ENCODE measurements around the gene NEMF.
"Not testable (repeated sequence)": the region's sequence is repeated elsewhere in the genome, so short reads cannot be mapped to it uniquely, and the experiment has no call there.

NEMF gene

DNA sequence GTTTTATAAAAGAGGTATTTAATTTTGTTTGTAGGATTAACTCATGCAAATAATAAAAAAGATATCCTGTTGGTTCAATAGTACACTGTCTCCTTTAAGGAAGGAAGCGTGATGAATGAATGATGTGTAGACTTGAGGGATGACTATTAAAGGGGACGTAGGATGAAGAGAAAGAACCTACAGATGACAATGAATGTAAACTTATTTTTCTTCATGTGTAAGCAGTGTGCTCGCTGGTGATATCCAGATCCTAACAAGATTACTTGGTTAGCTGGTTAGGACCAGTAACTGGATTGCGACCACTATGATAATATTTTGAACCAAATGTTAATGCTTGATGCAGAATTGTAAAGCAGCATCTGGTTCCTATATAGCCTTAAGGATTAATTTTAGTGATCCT, 42.9 kb upstream of the NEMF start:
- no peak for DNase-seq (ENCODE audit: low read depth)
- peak overlapping the region; percentile 93 for H3K4me3 ChIP-seq (replicated peaks; ENCODE audit: low read depth, low read length)
- no peak for TF ChIP-seq CTCF (IDR thresholded peaks at IDR 0.05; ENCODE audit: low read length, missing control alignments)

- not testable (repeated sequence) for DNase-seq (ENCODE audit: low read depth)
- peak overlapping the region; percentile 93 for H3K4me3 ChIP-seq (replicated peaks; ENCODE audit: low read depth, low read length)
These were observed 41.9 kb upstream of the NEMF start for GRCh38 chr14:49894214-49895107.

DNA sequence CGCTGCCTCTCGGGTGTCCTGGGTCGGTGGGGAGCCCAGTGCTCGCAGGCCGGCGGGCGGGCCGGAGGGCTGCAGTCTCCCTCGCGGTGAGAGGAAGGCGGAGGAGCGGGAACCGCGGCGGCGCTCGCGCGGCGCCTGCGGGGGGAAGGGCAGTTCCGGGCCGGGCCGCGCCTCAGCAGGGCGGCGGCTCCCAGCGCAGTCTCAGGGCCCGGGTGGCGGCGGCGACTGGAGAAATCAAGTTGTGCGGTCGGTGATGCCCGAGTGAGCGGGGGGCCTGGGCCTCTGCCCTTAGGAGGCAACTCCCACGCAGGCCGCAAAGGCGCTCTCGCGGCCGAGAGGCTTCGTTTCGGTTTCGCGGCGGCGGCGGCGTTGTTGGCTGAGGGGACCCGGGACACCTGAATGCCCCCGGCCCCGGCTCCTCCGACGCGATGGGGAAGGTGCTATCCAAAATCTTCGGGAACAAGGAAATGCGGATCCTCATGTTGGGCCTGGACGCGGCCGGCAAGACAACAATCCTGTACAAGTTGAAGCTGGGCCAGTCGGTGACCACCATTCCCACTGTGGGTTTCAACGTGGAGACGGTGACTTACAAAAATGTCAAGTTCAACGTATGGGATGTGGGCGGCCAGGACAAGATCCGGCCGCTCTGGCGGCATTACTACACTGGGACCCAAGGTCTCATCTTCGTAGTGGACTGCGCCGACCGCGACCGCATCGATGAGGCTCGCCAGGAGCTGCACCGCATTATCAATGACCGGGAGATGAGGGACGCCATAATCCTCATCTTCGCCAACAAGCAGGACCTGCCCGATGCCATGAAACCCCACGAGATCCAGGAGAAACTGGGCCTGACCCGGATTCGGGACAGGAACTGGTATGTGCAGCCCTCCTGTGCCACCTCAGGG, 41.0 kb upstream of the NEMF start:
- TF ChIP-seq CTCF (IDR thresholded peaks at IDR 0.05; ENCODE audit: low read length, missing control alignments) = no peak
- peak overlapping the region; percentile 93 for H3K4me3 ChIP-seq (replicated peaks; ENCODE audit: low read depth, low read length)
- peak; percentile 54 for DNase-seq (ENCODE audit: low read depth)

GRCh38 chr14:49892636-49893308, 40.2 kb upstream of the NEMF start, which contains the start of gene ARF6:
ARF6 (plus strand) TSS chr14:49893082; CDS start chr14:49893737, 655 bp downstream.
- peak within 1 kb of the TSS; percentile 93 for H3K4me3 ChIP-seq (replicated peaks; ENCODE audit: low read depth, low read length)
- TF ChIP-seq CTCF (IDR thresholded peaks at IDR 0.05; ENCODE audit: low read length, missing control alignments) = no peak
- DNase-seq (ENCODE audit: low read depth) = peak; percentile 98

DNA sequence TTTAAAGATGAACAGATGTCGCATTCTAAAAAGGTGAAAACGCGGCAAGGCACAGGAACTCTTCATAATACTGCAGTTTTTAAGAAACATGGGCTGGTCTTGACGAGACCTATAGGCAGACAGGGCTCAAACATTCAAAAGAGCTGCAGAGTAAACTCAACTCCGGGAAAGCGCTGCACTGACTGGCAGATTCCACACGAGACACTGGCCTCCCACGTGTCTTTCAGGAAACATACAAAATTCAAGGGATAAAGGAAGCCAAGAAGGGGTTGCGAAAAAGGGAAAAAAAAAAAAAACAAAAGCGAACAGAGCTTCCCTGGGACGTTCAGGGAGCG, 39.7 kb upstream of the NEMF start:
- H3K4me3 ChIP-seq (replicated peaks; ENCODE audit: low read depth, low read length) = peak overlapping the region; percentile 93
- TF ChIP-seq CTCF (IDR thresholded peaks at IDR 0.05; ENCODE audit: low read length, missing control alignments) = no peak
- DNase-seq (ENCODE audit: low read depth) = peak; percentile 92

GRCh38 chr14:49888293-49888692, 35.7 kb upstream of the NEMF start:
- no peak overlapping the region for H3K4me3 ChIP-seq (replicated peaks; ENCODE audit: low read depth, low read length)
- no peak for DNase-seq (ENCODE audit: low read depth)
- no peak for TF ChIP-seq CTCF (IDR thresholded peaks at IDR 0.05; ENCODE audit: low read length, missing control alignments)

DNA sequence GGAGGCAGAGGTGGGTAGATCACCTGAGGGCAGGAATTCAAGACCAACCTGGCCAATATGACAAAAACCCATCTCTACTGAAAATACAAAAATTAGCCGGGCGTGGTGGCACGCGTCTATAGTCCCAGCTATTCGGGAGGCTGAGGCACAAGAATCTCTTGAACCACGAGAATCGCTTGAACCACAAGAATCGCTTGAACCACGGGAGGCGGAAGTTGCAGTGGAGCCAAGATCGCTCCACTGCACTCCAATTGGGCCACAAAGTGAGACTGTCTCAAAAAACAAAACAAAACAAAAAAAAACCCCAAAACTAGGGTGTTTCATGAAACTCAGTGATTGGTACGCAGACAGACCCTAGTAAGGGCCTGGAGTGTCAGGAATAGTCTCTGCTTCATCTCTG, 33.9 kb upstream of the NEMF start:
- TF ChIP-seq CTCF (IDR thresholded peaks at IDR 0.05; ENCODE audit: low read length, missing control alignments) = no peak
- H3K4me3 ChIP-seq (replicated peaks; ENCODE audit: low read depth, low read length) = no peak overlapping the region
- no peak for DNase-seq (ENCODE audit: low read depth)

Data from fibroblast of pulmonary artery (primary cell).